ENCODE results near the gene NCOA6.

DNA sequence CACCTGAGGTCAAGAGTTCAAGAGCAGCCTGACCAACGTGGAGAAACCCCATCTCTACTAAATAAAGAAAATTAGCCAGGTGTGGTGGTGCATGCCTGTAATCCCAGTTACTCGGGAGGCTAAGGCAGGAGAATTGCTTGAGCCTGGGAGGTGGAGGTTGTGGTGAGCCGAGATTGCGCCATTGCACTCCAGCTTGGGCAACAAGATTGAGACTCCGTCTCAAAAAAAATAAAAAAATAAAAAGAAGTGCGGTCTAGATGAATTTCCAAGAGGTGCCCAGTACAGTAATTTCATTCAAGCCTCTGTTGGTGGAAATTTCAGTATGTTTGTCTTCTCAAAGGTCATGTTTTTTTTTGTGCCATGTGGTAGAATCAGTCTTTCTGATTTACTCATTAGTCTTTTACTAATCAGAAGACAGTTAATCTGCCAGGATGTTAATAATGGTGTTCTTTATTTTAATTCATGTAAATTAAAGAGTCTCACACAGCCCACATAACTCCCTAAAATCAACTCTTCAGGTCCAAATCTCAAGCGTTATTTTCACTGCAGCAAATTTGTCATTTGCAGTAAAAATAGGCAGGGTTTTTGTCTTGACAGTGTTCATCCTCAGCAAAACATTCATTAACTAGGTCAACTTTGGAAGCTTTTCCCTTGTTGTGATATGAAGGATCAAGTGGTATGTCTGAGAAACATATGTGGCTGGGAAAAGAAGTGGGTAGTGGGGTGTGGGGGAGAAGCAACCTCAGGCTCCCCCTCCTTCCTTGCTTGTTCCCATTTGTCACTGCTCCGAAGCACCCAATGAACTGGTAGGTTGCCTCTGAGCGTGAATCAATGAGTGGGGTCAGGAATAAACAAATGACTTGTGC lies 108.0 kb downstream of the NCOA6 start:
- TF ChIP-seq EZH2 (IDR thresholded peaks at IDR 0.05; ENCODE audit: low read depth), result no peak
- TF ChIP-seq, protein P1, sequence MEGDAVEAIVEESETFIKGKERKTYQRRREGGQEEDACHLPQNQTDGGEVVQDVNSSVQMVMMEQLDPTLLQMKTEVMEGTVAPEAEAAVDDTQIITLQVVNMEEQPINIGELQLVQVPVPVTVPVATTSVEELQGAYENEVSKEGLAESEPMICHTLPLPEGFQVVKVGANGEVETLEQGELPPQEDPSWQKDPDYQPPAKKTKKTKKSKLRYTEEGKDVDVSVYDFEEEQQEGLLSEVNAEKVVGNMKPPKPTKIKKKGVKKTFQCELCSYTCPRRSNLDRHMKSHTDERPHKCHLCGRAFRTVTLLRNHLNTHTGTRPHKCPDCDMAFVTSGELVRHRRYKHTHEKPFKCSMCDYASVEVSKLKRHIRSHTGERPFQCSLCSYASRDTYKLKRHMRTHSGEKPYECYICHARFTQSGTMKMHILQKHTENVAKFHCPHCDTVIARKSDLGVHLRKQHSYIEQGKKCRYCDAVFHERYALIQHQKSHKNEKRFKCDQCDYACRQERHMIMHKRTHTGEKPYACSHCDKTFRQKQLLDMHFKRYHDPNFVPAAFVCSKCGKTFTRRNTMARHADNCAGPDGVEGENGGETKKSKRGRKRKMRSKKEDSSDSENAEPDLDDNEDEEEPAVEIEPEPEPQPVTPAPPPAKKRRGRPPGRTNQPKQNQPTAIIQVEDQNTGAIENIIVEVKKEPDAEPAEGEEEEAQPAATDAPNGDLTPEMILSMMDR (conservative IDR thresholded peaks at IDR 0.05), result no peak

All from PC-9 (cell line).